AG09319 (cell line): ENCODE data around the gene ARHGEF19.
A peak's percentile ranks its signal among the peaks of the same experiment; 100 is the strongest.

Source experiments
- DNase-seq: peaks from one replicate; pipeline ENCODE4 v3.0.0-alpha.2; 2010; ENCODE audit warnings: low read depth; ENCODE audit errors: extremely low read depth
- TF ChIP-seq, protein P1 (sequence below): IDR thresholded peaks from 2 replicates; pipeline ENCODE4 v1.5.1; 2011; ENCODE audit warnings: low read depth, mild to moderate bottlenecking, inconsistent platforms, low read length, moderate library complexity

Gene ARHGEF19

DNA sequence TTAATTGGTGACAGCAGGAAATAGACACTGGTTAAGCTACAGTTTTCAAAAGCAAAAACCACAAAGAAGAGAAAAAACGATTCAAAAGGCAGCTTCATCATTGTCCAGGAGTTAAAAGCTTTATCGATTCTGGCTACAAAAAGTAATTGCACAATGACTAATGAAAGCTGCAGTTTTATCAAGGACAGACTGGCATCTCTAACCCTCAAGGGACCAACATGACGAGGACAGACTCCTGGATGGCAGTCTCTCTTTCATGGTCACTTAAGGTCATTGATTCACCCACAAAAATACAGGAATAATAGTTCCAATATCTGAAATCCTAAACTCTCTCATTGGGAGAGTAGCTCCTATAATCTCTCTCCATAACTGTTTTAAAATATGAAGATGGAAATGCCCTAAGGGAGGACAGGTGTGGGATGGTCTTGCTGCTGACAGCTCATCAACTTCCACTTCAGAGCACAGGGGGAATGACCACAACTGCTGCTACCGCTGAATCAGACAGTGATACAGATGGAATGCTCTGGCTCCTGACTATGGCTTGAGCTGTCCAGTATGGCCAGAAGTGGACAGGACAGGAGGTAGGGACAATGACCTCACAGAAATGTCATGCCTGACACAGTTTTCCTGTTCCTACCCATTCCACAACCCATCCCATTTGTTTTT, 41.9 kb upstream of the ARHGEF19 start:
- DNase-seq: no peak

DNA sequence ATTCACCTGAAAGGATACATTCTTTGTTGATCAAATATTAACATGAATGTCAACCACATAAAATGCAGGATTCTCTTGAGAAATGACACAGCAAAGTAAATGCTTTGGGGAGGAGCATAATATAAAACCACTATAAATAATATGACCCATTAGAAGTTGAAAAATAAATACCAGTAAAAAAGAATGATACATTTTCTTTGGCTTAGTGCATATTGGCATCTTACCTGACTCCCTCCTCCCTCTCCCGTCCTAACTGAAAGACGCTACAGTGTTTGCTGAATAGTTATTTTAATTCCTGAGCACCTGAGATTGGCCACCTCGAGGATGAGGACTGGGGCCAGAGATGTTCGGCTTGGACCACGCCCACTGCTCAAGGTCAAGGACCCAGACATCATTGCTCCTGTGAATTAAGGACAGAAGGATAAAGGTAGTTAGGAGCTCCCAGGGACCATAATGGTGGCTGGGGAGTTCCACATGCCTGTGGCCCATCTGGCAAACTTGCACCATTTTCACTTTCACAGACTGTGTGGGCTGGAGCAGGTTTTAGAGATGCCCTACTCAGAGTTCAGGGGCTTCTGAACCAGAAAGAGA, 41.0 kb upstream of the ARHGEF19 start:
- TF ChIP-seq, protein P1, sequence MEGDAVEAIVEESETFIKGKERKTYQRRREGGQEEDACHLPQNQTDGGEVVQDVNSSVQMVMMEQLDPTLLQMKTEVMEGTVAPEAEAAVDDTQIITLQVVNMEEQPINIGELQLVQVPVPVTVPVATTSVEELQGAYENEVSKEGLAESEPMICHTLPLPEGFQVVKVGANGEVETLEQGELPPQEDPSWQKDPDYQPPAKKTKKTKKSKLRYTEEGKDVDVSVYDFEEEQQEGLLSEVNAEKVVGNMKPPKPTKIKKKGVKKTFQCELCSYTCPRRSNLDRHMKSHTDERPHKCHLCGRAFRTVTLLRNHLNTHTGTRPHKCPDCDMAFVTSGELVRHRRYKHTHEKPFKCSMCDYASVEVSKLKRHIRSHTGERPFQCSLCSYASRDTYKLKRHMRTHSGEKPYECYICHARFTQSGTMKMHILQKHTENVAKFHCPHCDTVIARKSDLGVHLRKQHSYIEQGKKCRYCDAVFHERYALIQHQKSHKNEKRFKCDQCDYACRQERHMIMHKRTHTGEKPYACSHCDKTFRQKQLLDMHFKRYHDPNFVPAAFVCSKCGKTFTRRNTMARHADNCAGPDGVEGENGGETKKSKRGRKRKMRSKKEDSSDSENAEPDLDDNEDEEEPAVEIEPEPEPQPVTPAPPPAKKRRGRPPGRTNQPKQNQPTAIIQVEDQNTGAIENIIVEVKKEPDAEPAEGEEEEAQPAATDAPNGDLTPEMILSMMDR: no peak
- no peak for DNase-seq

More for the DNA sequence above, 41.9 kb upstream of the ARHGEF19 start:
- TF ChIP-seq, protein P1: no peak

DNA sequence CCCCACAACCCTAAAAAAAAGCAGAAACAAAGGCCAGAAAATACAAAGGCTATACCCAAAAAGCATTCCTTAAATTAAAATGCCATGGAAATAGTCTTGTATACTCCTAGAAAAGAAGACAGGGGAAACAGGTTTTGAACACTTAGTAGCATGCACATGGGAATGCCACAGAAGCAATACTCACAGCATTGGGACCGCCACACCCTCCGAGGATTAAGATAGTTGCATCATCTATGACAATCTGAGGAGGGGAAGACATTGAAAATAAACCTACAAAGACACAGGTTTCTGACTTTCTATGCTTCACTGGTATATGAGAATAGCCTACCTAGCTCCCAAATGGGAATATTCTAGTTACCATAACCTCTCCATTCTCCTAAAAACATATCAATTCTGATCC, 40.5 kb upstream of the ARHGEF19 start:
- TF ChIP-seq, protein P1: no peak
- DNase-seq: no peak

DNA sequence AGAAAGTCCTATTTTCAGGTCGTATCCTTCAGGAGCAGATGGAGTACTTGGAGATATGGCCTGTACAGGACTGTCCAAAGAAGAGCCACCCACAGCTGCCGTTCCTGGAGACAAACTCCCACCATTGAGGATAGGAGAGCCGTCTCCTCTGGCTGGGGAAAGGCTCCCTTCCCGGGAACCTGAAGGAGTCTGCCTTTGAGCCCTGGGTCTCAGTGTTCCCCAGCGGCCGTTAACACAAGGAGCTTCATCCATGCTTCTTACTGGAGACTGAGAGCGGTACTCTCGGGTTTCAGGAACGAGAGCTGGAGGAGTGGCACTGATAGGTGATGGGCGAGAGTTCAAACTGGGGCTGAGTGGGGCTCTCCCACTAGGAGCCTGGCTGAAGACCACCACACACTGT, 38.9 kb upstream of the ARHGEF19 start:
- TF ChIP-seq, protein P1: no peak
- no peak for DNase-seq

DNA sequence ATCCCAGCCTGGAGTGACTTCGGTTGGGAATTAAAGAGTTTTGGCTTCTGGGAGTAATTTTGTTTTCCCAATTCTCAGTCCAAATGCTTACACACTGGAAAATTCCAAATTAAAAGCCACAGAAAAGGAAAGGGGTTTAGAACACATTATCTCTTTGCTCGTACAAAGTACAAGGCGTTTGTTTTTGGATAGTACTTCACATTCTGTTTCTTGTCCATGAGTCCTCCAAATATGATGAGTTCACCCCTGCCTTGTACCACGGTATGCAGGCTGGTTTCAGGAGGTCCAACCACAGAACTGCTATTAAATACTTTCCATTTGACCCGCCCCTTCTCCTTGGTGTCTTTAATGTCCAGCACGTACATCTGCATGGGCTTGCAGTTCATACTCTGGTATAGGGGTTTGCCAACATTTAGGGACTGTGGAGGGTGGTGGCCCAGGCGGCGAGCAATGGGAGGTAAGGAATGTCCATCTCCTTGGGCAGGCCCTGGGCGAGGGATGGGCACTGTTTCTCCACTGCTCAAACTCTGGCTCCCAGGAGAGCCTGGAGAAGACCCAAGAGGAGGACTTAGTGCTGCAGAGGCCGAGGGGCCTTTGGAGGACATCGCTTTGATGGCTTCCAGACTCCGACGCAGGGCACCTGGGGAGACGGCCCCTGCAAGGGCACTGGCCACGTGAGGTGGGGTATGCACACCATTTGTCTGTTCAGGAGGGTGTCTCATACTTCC, 38.2 kb upstream of the ARHGEF19 start:
- no peak for DNase-seq
- TF ChIP-seq, protein P1: no peak

DNA sequence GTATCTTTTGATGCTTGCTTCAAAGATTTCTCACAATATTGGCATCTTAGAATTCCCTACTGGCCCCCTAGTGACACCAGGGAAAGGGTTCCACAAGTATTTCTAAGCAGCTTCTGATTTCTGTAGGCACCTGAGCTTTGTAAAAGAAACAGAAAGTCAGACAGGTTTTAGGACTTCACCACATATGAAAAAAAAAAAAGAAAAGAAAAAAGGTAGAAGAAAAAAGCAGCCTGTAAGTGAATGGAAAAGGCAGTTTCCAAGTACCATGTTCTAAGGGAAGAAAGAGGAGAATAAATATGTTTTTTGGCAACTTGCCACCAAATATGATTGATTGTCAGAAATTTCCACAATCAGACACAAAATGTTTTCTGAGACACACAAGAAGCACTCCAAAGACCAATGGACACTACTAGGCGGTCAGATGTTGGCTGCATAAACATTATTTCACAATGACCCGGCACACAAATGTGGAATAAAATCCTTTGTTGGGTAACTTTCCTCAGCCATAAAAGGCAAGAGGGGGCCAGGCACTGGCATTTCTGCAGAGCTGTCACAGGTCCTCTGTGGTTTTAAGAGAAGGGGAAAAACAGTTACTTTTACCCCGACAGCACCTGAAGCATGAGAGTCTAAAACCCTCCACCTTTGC, 37.3 kb upstream of the ARHGEF19 start:
- TF ChIP-seq, protein P1: no peak
- DNase-seq: peak; percentile 60
